ENCODE measurements around the gene EFCAB12. TPM values are rescaled to one million over a fixed set of nuclear protein-coding genes. Genes with fewer than 3 reads are reported as not detected.

EFCAB12 gene
- total and polyA plus RNA-seq, 2 of the 8 experiments (the other 6 are each of a cell fraction or from before 2014, with no cell fraction given), result 0.60 to 0.99 TPM

GRCh38 chr3:129382366-129382765, 46.1 kb downstream of the EFCAB12 start:
- no peak overlapping the region for H3K9ac ChIP-seq (replicated peaks in 1 of 4; ENCODE audit: extremely low read depth in 1 of 4, low read depth in 3 of 4, low read length in 3 of 4)
- no peak for DNase-seq (ENCODE audit: low read depth in 1 of 2, low spot score in 2 of 2)
- no peak overlapping the region for H3K18ac ChIP-seq (ENCODE audit: extremely low read depth, low read length)
- no peak overlapping the region for H4K5ac ChIP-seq (ENCODE audit: insufficient read length, low read depth, low read length)
- no peak overlapping the region for H2BK120ac ChIP-seq (replicated peaks; ENCODE audit: low read depth, low read length)
- no peaks in the 10 kb centered on the region; the same call in 1 of the 2 replicates for H3K23me2 ChIP-seq (ENCODE audit: low read depth, low read length)
- no peak overlapping the region for H4K91ac ChIP-seq (replicated peaks; ENCODE audit: insufficient read length, low read length)
- H3K14ac ChIP-seq (ENCODE audit: insufficient read length), result no peak overlapping the region
- H3K4me2 ChIP-seq (ENCODE audit: insufficient read depth in 1 of 2, low read depth in 2 of 2, low read length in 2 of 2), result no peak overlapping the region
- no peaks in the 10 kb centered on the region for H3K79me2 ChIP-seq (ENCODE audit: control insufficient read depth in 1 of 2, insufficient read depth in 2 of 2, low read length in 2 of 2)
- POLR2A ChIA-PET (ENCODE audit: partially characterized antibody), result interaction anchor here (1.3 to 2.1 kb wide), 5 partner anchors 11 to 66 kb away, joined by 3 to 8 read pairs (median 5); partner anchors contain the start of gene EFCAB12
- H2BK12ac ChIP-seq (ENCODE audit: low read depth, low read length), result no peak overlapping the region
- H3K4me3 ChIP-seq (ENCODE audit: extremely low read depth in 1 of 4, insufficient read depth in 2 of 4, low read depth in 3 of 4, low read length in 4 of 4), result no peak overlapping the region
- no peaks in the 10 kb centered on the region for H3K27me3 ChIP-seq (replicated peaks in 1 of 4; ENCODE audit: control insufficient read depth in 3 of 4, extremely low read depth in 1 of 4, insufficient read depth in 3 of 4, low read length in 3 of 4)
- no peak overlapping the region for H2BK15ac ChIP-seq (ENCODE audit: low read length)
- H2AK5ac ChIP-seq (ENCODE audit: low read depth, low read length), result no peak overlapping the region
- H3K79me1 ChIP-seq (ENCODE audit: low read depth, low read length), result no peaks in the 10 kb centered on the region
- H3K56ac ChIP-seq (replicated peaks; ENCODE audit: insufficient read length, low read depth, low read length), result no peak overlapping the region
- H3K27ac ChIP-seq (ENCODE audit: low read depth, low read length), result no peak overlapping the region
- peaks cover 0 to 2% of the 10 kb centered on the region in 2 experiments for H4K20me1 ChIP-seq (replicated peaks in 1 of 2; ENCODE audit: control insufficient read depth in 1 of 2, insufficient read depth in 2 of 2, low read length in 2 of 2)
- no peak overlapping the region for H2AFZ ChIP-seq (ENCODE audit: low read length)
- H2BK20ac ChIP-seq (ENCODE audit: low read length), result no peak overlapping the region
- WGBS, 2 experiments (ENCODE audit: extremely low coverage in 1 of 2, insufficient coverage in 1 of 2, insufficient read length in 1 of 2, insufficient replicate concordance in 2 of 2, low coverage in 1 of 2, low lambda C conversion rate in 2 of 2, missing lambda C conversion rate in 1 of 2), result 90% methylated on average over 2 of the region's 2 CpGs; no CpG with 5 or more reads in 1 of the 2 experiments
- H3K4ac ChIP-seq (replicated peaks; ENCODE audit: insufficient read length, low read depth, low read length), result no peak overlapping the region
- H3K36me3 ChIP-seq (ENCODE audit: control insufficient read depth in 2 of 4, insufficient read depth in 4 of 4, low read length in 3 of 4), result peaks cover 0 to 5% (median 0%) of the 10 kb centered on the region in 4 experiments; a peak in 1 of 8 replicates
- H3K4me1 ChIP-seq (replicated peaks in 1 of 4; ENCODE audit: control insufficient read depth in 3 of 4, insufficient read depth in 4 of 4, low read length in 3 of 4), result no peaks in the 10 kb centered on the region; a peak in 2 of 7 replicates
- CTCF ChIA-PET (ENCODE audit: partially characterized antibody), result interaction anchor here (1.3 to 5.1 kb wide), 13 partner anchors 9 to 111 kb away, joined by 4 to 58 read pairs (median 11); no protein-coding TSS in a partner anchor
- no peak for FAIRE-seq
- no peak overlapping the region for H2BK5ac ChIP-seq (ENCODE audit: low read depth, low read length)
- no peak overlapping the region for H3K23ac ChIP-seq (ENCODE audit: insufficient read length)
- H3K9me3 ChIP-seq (ENCODE audit: insufficient read depth in 2 of 2, low read depth in 1 of 2, low read length in 1 of 2), result peaks cover 10 to 11% of the 10 kb centered on the region in 2 experiments; a peak in 3 of 4 replicates
- H4K8ac ChIP-seq (ENCODE audit: extremely low read depth, insufficient read depth, low read length), result no peak overlapping the region
- no peak for TF ChIP-seq RBBP5 (IDR thresholded peaks at IDR 0.05; ENCODE audit: borderline replicate concordance, low read depth, low read length)
- no peak for TF ChIP-seq FOSL1 (IDR thresholded peaks at IDR 0.05; ENCODE audit: insufficient read depth, low read depth, low read length)
- TF ChIP-seq NRF1 (IDR thresholded peaks at IDR 0.05; ENCODE audit: low read depth, low read length), result no peak
- TF ChIP-seq CEBPB (IDR thresholded peaks at IDR 0.05; ENCODE audit: low read depth, low read length), result no peak
- TF ChIP-seq POU5F1 (IDR thresholded peaks at IDR 0.05; ENCODE audit: low read depth, low read length), result no peak
- TF ChIP-seq TAF7 (optimal IDR thresholded peaks at IDR 0.05; ENCODE audit: borderline replicate concordance, low read depth, low read length), result no peak
- TF ChIP-seq CBX8 (IDR thresholded peaks at IDR 0.05; ENCODE audit: borderline replicate concordance, low read depth, low read length), result no peak
- no peak for TF ChIP-seq JUN (IDR thresholded peaks at IDR 0.05; ENCODE audit: low read depth, low read length)
- no peak for TF ChIP-seq ASH2L (IDR thresholded peaks at IDR 0.05; ENCODE audit: low read length)
- TF ChIP-seq, protein P1, sequence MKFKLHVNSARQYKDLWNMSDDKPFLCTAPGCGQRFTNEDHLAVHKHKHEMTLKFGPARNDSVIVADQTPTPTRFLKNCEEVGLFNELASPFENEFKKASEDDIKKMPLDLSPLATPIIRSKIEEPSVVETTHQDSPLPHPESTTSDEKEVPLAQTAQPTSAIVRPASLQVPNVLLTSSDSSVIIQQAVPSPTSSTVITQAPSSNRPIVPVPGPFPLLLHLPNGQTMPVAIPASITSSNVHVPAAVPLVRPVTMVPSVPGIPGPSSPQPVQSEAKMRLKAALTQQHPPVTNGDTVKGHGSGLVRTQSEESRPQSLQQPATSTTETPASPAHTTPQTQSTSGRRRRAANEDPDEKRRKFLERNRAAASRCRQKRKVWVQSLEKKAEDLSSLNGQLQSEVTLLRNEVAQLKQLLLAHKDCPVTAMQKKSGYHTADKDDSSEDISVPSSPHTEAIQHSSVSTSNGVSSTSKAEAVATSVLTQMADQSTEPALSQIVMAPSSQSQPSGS (IDR thresholded peaks at IDR 0.05; ENCODE audit: low read length), result no peak
- TF ChIP-seq CHD2 (IDR thresholded peaks at IDR 0.05; ENCODE audit: low read length), result no peak
- TF ChIP-seq PHF8 (conservative IDR thresholded peaks at IDR 0.05; ENCODE audit: low read depth, low read length), result no peak
- TF ChIP-seq YY1 (IDR thresholded peaks at IDR 0.05; ENCODE audit: low read depth, low read length), result no peak

All from H1 (cell line).